ENCODE data around the gene PHLDB1. TPM values are rescaled to one million over a fixed set of nuclear protein-coding genes. Genes with fewer than 3 reads are reported as not detected.

Gene PHLDB1
- polyA plus RNA-seq, 2 of the 4 experiments (the other 2 are of a cell fraction) = 5.9 to 20.0 TPM

DNA sequence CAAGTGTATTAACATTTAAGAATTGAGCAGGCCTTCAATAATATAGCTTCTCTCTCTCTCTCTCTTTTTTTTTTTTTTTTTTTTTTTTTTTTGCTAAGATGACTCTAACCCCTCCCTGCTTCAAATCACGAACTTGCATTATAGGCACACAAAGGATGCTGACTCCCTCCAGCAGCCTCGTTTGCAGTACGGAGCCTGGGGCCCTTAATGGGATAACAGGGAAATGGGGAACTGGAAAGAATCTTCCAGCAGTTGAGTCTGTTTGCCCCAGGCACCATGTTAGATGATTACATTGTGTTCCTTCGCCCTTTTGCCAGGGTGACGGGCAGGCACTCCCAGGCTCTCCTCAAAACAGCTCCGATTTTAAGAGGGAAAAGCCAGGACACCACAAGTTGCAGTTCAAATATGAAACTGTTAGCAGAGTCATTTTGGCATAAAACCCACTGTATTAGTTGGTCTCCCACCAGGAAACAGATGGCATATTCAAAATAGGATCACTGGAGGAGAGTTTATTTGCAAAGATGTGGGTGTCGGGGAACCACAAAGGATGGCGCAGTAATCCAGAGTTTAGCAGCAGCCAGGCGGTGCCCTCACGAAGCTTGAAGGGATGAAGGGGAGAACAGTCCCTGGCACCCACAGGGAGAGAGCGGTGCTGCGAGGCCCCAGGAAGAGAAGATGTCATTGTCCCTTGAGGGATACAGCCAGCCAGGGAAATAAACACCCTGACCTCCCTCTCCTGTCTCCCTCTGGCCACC is 98.6 kb downstream of the PHLDB1 start:
- CTCF ChIA-PET = interaction anchor here (0.6 to 3.1 kb wide), 3 partner anchors 16 to 84 kb away, joined by 3 to 19 read pairs (median 3); no protein-coding TSS in a partner anchor
- Histone ChIP-seq H3K4me1 (no peaks in the 10 kb centered on the region), H3K9me3 (no peaks in the 10 kb centered on the region), H3K27ac (no peak overlapping the region), H3K4me3 (no peak overlapping the region), H3K4me2 (no peak overlapping the region)
- DNase-seq (ENCODE audit: low read depth in 1 of 2, low spot score in 1 of 2) = no peak
- FAIRE-seq = no peak
- POLR2A ChIA-PET = no interaction called here
- no peak for ATAC-seq
- 85% methylated on average over 9 of the region's 12 CpGs for WGBS (ENCODE audit: missing lambda C conversion rate)
- TF ChIP-seq FOSL2 (IDR thresholded peaks at IDR 0.05) (no peak), FOSL2 (CRISPR knock-in tag; IDR thresholded peaks at IDR 0.05) (no peak), RARB (CRISPR knock-in tag; IDR thresholded peaks at IDR 0.05) (no peak)

DNA sequence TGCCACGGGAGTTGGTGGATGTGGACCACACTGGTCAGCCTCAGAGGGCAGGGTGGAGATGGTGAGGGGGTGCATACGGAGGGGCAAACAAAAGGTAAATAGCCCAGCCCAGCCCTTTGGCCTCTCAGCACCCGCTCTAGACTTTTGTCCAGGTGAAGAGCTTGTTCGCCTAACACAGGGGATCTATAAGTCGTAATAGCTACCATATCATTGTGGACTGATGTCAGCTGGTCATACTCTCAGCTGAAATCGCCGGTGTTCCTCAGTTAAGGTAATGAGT is 99.1 kb downstream of the PHLDB1 start:
- POLR2A ChIA-PET = no interaction called here
- TF ChIP-seq ZNF302 (CRISPR knock-in tag; IDR thresholded peaks at IDR 0.05) (no peak), ESRRA (IDR thresholded peaks at IDR 0.05; ENCODE audit: borderline replicate concordance, low read length) (no peak), CHD4 (IDR thresholded peaks at IDR 0.05; ENCODE audit: borderline replicate concordance) (no peak)
- FAIRE-seq (no peak), ATAC-seq (no peak), DNase-seq (ENCODE audit: low read depth in 1 of 2, low spot score in 1 of 2) (no peak)
- 77% methylated on average over 6 of the region's 7 CpGs for WGBS (ENCODE audit: missing lambda C conversion rate)
- Histone ChIP-seq H3K9me3 (no peaks in the 10 kb centered on the region), H3K4me2 (no peak overlapping the region), H3K27ac (no peak overlapping the region), H3K4me1 (no peaks in the 10 kb centered on the region), H3K4me3 (no peak overlapping the region)
- CTCF ChIA-PET = no interaction called here

Small RNAs within 50 kb of the gene (small RNA-seq; reads per million reads assigned to genes)
- gene RNU6-1157P (0 reads per million in 6 experiments), gene RNU6-376P (0 to 6.4 (median 0) reads per million in 6 experiments)

Other genes with a start within 250 kb of the PHLDB1 start
- gene UBE4A, start 248.0 kb upstream of the PHLDB1 start, polyA plus RNA-seq (2011; rRNA removed) = 18.9 and 28.7 TPM in 2 replicates
- gene UBE4A, start 248.0 kb upstream of the PHLDB1 start, polyA plus RNA-seq (2017; fragmentation: RNase III; extraction: RNeasy Plus Mini Kit Qiagen cat#74134 plus additional on column Dnase treatment) = 11.4 to 12.1 TPM (median 11.9 TPM) in 3 replicates
- 242 and 337 TPM in 2 replicates for gene ATP5MG, start 206.0 kb upstream of the PHLDB1 start, polyA plus RNA-seq (2011; rRNA removed)
- 437 to 446 TPM (median 438 TPM) in 3 replicates for gene ATP5MG, start 206.0 kb upstream of the PHLDB1 start, polyA plus RNA-seq (2017; fragmentation: RNase III; extraction: RNeasy Plus Mini Kit Qiagen cat#74134 plus additional on column Dnase treatment)
- gene KMT2A, start 171.1 kb upstream of the PHLDB1 start, polyA plus RNA-seq (2011; rRNA removed) = 20.3 and 28.4 TPM in 2 replicates
- 6.8 to 9.7 TPM (median 7.1 TPM) in 3 replicates for gene KMT2A, start 171.1 kb upstream of the PHLDB1 start, polyA plus RNA-seq (2017; fragmentation: RNase III; extraction: RNeasy Plus Mini Kit Qiagen cat#74134 plus additional on column Dnase treatment)
- not detected in 2 replicates for gene TTC36, start 80.1 kb upstream of the PHLDB1 start, polyA plus RNA-seq (2011; rRNA removed)
- not detected in 3 replicates for gene TTC36, start 80.1 kb upstream of the PHLDB1 start, polyA plus RNA-seq (2017; fragmentation: RNase III; extraction: RNeasy Plus Mini Kit Qiagen cat#74134 plus additional on column Dnase treatment)
- gene TMEM25, start 76.4 kb upstream of the PHLDB1 start, polyA plus RNA-seq (2011; rRNA removed) = 0.56 and 0.57 TPM in 2 replicates
- 0.58 to 0.82 TPM (median 0.75 TPM) in 3 replicates for gene TMEM25, start 76.4 kb upstream of the PHLDB1 start, polyA plus RNA-seq (2017; fragmentation: RNase III; extraction: RNeasy Plus Mini Kit Qiagen cat#74134 plus additional on column Dnase treatment)
- 34.4 and 35.3 TPM in 2 replicates for gene IFT46, start 41.7 kb upstream of the PHLDB1 start, polyA plus RNA-seq (2011; rRNA removed)
- 14.4 to 17.1 TPM (median 15.5 TPM) in 3 replicates for gene IFT46, start 41.7 kb upstream of the PHLDB1 start, polyA plus RNA-seq (2017; fragmentation: RNase III; extraction: RNeasy Plus Mini Kit Qiagen cat#74134 plus additional on column Dnase treatment)
- 140 and 150 TPM in 2 replicates for gene ARCN1, start 35.2 kb upstream of the PHLDB1 start, polyA plus RNA-seq (2011; rRNA removed)
- gene ARCN1, start 35.2 kb upstream of the PHLDB1 start, polyA plus RNA-seq (2017; fragmentation: RNase III; extraction: RNeasy Plus Mini Kit Qiagen cat#74134 plus additional on column Dnase treatment) = 88.7 to 93.3 TPM (median 91.0 TPM) in 3 replicates
- not detected in 2 replicates for gene TREH, start 72.0 kb downstream of the PHLDB1 start, polyA plus RNA-seq (2011; rRNA removed)
- gene TREH, start 72.0 kb downstream of the PHLDB1 start, polyA plus RNA-seq (2017; fragmentation: RNase III; extraction: RNeasy Plus Mini Kit Qiagen cat#74134 plus additional on column Dnase treatment) = 0.03 to 0.06 TPM in 2 of 3 replicates, not detected in the other
- gene DDX6, start 183.5 kb downstream of the PHLDB1 start, polyA plus RNA-seq (2011; rRNA removed) = 41.4 and 43.8 TPM in 2 replicates
- gene DDX6, start 183.5 kb downstream of the PHLDB1 start, polyA plus RNA-seq (2017; fragmentation: RNase III; extraction: RNeasy Plus Mini Kit Qiagen cat#74134 plus additional on column Dnase treatment) = 35.1 to 37.7 TPM (median 36.3 TPM) in 3 replicates